ENCODE results near the gene GRIP1. TPM values are rescaled to one million over a fixed set of nuclear protein-coding genes. Genes with fewer than 3 reads are reported as not detected.
A peak's percentile ranks its signal among the peaks of the same experiment; 100 is the strongest.

GRIP1 gene
- total RNA-seq, 1 experiment from 2014 or later: 73.8 TPM

DNA sequence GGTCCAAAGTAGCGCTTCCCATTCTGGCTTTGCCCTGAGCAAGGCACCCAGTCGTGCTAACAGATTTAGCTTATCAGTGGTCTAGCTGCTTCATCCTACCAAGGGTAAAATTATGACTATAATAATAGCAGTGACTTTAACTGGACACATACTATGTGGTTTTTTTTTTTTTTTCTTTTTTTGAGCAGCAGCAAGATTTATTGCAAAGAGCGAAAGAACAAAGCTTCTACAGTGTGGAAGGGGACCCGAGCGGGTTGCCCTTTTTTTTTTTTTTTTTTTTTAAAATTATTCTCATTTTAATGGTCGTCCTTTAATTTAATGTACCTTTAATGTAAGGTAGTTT is 376.1 kb downstream of the GRIP1 start:
- H3K36me3 ChIP-seq (replicated peaks; ENCODE audit: control insufficient read depth, insufficient read depth, low read length): no peaks in the 10 kb centered on the region; the same call in 1 of the 2 replicates
- H3K27me3 ChIP-seq (ENCODE audit: control insufficient read depth, insufficient read depth, low read length): no peaks in the 10 kb centered on the region; the same call in 1 of the 2 replicates
- H3K4me3 ChIP-seq (ENCODE audit: insufficient read depth, low read depth, low read length): peak overlapping the region; percentile 86
- DNase-seq: no peak

DNA sequence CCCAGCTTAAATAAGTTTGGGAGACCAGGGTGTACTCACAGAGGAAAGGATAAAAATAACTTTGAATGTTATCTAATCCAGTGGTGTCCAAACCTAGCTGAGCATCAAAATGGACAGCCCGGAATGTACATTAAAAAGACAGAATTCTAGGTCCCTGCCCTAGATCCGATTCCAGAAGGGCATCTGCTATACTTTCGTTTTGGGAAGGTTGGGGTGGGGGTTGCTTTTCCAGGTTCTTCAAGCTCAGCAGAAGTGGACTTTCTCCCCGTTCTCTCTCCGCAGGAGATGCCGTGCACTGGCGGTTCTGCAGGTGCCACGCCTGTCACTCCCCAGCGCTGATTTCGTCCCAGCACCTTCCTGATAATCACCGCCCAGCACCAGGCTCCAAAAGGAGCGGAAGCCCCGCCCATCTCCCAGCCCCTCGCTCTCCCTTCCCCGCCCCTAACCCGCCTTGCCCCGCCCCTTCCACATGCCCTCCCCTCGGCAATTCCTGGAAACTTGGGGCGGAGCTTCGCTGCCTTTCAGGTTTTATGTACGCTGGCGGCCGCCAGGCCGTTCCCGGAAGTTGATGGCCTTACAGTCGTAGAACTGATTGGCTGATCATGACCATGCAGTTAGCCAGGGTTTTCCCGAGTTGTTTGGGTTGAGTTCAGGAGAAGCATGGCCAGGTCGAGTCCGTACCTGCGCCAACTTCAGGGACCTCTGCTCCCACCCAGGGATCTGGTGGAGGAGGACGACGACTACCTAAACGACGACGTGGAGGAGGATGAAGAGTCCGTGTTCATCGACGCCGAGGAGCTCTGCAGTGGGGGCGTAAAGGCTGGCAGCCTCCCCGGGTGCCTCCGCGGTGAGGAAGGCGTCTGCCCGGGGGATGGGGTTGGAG is 376.7 kb downstream of the GRIP1 start, which contains the start of gene HELB:
Gene HELB, plus strand, starts transcription at position 550 of the 883 bp plus-strand sequence. Its CDS starts 111 bp downstream, at position 661.
- H3K4me3 ChIP-seq (ENCODE audit: insufficient read depth, low read depth, low read length): peak within 1 kb of the TSS; percentile 86
- no peaks in the 10 kb centered on the region; the same call in 1 of the 2 replicates for H3K27me3 ChIP-seq (ENCODE audit: control insufficient read depth, insufficient read depth, low read length)
- DNase-seq: peak; percentile 91
- no peaks in the 10 kb centered on the region; the same call in 1 of the 2 replicates for H3K36me3 ChIP-seq (replicated peaks; ENCODE audit: control insufficient read depth, insufficient read depth, low read length)

DNA sequence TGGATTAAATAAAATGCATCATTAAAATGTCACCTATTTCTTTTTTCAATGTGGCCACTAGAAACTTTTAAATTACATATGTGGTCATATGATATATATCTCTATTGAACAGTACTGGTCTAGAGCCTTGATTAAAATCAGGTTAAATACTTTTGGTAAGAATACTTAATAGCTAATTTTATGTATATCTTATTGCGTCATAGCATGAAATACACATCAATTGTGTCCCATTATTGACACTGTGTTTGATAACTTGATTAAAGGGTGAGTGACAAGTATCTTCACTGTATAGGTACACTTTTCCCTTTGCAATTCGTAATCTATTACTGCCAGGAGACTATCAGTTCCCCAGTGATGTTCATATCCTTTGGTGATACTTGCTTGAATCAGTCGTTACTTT is 381.0 kb downstream of the GRIP1 start:
- no peaks in the 10 kb centered on the region for H3K36me3 ChIP-seq (replicated peaks; ENCODE audit: control insufficient read depth, insufficient read depth, low read length)
- no peaks in the 10 kb centered on the region; the same call in 1 of the 2 replicates for H3K27me3 ChIP-seq (ENCODE audit: control insufficient read depth, insufficient read depth, low read length)
- no peak for DNase-seq
- no peak overlapping the region for H3K4me3 ChIP-seq (ENCODE audit: insufficient read depth, low read depth, low read length)

Data from H7 (cell line).